HG03139 (cell line): ENCODE data around the gene LGALS9C.
"Not testable (repeated sequence)": the region's sequence is repeated elsewhere in the genome, so short reads cannot be mapped to it uniquely, and the experiment has no call there.

Experiments used
- ATAC-seq: cut with Tn5 transposase; IDR thresholded peaks from one replicate; pipeline ENCODE4 v1.9.1; 2021; ENCODE audit not compliant: unreplicated experiment

The LGALS9C gene

DNA sequence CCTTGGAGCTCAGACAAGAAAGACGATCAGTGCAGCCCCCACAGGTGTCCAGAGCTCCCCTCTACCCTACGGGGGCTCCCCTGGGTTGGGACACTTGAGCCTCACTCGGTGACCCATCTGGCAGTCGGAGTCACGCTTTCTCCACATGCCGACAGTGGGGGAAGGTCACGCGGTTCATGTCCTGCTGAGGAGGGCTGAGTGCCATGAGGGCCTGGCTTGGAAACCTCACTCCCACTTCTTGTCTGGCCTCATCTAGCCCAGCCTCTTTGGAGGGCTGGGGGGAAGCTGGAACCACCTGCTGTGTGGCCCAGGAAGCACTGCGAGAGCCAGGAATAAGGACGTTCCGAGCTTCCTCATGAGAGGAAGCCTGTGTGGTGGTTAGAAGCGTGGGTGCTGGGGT, 1.8 kb downstream of the LGALS9C start:
- ATAC-seq = not testable (repeated sequence)

GRCh38 chr17:18478977-18479595, 2.5 kb downstream of the LGALS9C start:
- ATAC-seq = not testable (repeated sequence)

DNA sequence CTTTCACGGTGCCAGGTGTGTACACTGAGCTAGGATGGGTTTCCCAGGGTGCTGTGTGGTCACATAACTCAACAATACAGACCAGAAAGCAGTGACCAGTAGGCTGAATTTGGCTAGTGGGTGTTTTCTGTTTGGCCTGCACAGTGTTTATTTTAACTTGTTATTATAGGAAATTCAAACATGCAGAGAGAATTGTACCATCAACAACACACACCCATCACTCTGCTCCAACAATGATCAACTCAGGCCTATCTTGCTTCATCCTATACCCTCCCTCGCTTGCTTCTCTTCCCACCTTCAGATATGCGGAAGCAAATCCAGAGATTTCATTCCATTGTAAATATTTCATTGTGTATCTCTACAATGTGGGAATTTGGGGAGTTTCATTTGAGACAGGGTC, 5.2 kb downstream of the LGALS9C start:
- ATAC-seq = not testable (repeated sequence)

DNA sequence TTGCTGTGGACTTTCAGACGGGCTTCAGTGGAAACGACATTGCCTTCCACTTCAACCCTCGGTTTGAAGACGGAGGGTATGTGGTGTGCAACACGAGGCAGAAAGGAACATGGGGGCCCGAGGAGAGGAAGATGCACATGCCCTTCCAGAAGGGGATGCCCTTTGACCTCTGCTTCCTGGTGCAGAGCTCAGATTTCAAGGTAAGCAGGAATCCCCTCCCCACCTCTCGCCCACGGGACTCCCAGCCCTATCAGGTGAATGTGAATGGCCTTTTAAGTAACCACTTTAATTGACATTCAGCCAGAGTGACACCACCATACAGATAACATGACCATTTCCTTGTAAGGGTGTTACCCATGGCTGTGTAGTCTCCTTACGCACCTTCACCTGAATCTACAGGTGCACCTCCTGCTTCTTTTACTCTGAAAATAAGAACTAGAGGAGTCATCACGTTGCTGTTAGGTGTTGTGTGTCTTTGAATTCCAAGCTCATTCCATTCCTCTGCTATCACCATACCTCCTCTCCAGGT, 9.4 kb downstream of the LGALS9C start:
- ATAC-seq = not testable (repeated sequence)

DNA sequence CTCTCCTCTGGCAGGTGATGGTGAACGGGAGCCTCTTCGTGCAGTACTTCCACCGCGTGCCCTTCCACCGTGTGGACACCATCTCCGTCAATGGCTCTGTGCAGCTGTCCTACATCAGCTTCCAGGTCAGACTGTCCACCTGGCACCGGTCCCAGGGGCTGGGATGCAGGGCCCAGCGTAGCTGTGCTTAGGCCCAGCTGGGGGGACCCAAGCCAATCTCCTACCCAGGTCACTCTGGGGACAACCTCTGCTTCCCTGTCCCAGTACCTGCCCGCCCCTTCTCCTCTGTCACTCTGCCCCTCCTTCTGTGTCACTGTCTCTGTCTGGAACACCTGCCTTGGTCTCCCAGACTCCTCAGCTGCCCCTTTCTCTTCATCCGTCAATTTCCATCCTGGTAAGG, 11.0 kb downstream of the LGALS9C start:
- ATAC-seq = not testable (repeated sequence)

DNA sequence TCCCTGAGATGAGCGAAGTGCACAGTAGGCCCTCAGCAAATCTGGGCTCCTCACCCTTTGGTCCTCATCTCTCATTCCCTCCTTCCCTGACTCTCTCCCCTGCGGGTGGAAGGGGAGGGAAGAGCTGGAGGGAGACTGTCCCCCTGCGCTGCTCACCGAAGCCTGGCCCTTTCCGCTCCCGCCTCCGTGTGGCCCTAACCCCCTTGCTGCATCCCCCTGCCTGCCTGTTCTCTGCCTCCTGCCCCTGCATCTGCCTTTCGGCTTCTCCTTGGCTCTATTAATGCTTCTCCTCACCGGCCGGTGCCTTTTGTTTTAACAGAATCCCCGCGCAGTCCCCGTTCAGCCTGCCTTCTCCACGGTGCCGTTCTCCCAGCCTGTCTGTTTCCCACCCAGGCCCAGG, 12.0 kb downstream of the LGALS9C start:
- ATAC-seq = not testable (repeated sequence)

GRCh38 chr17:18490016-18490415, 13.4 kb downstream of the LGALS9C start:
- not testable (repeated sequence) for ATAC-seq

GRCh38 chr17:18492712-18493480, 16.3 kb downstream of the LGALS9C start:
- ATAC-seq = not testable (repeated sequence)

GRCh38 chr17:18494250-18494768, 17.7 kb downstream of the LGALS9C start:
- ATAC-seq = not testable (repeated sequence)

- not testable (repeated sequence) for ATAC-seq
Observed at GRCh38 chr17:18497044-18497443, 20.5 kb downstream of the LGALS9C start.

DNA sequence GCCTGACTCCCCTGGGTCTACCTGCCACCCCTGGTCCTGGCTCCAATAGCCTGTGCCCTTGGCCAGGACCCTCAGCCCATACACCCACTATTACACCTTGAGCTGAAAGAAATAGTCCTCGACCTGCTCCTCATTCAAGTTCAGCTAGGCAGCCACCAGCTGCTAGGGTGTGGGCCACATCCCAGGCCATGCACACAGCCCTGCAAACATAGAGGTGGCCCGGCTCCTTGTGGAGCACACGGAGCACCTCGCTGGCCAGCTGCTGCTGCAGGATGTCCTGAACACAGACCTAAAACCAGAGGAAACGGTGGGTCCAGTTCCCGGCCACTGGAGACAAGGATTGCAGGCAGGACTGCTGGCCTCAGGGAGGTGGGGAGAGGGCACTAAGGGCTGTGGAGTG, 22.5 kb downstream of the LGALS9C start:
- not testable (repeated sequence) for ATAC-seq

DNA sequence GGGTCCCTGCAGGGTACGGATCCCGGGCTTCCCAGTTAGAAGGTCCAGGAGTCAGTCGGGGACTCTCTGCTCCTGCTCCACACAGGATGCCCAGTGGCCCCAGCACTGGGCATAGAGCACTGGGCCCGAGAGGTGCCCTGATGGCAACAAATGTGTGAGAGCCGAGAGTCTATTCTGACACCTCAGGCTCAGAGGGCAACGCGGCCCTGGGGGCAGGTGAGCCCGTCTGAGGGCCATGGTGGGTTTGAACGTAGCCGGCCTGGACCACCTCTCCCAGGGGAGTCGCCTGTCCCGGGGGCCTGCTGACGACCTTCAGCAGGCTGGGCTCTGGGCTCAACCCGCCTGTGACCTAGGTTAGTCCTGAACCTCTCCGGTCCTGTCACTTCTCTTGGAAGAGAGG, 23.2 kb downstream of the LGALS9C start:
- ATAC-seq = not testable (repeated sequence)

GRCh38 chr17:18500281-18500680, 23.7 kb downstream of the LGALS9C start:
- not testable (repeated sequence) for ATAC-seq

GRCh38 chr17:18500816-18501215, 24.2 kb downstream of the LGALS9C start:
- not testable (repeated sequence) for ATAC-seq

GRCh38 chr17:18503221-18503620, 26.6 kb downstream of the LGALS9C start:
- not testable (repeated sequence) for ATAC-seq

- ATAC-seq = not testable (repeated sequence)
Observed at GRCh38 chr17:18507729-18508128, 31.1 kb downstream of the LGALS9C start.

DNA sequence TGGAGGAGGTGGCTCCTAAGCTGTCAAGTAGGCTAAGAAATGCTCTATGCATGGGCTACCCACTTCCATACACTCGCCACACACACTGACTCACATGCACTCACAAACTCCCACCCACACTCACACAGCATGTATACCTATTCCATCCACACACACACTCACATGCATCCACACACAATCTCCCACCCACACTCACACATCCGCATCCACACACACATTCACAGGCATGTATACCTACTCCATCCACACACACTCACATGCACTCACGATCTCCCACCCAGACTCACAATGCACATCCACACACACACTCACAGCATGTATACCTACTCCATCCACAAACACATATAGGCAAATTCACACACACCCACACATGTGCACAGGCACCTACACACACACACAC, 32.1 kb downstream of the LGALS9C start:
- not testable (repeated sequence) for ATAC-seq

GRCh38 chr17:18521100-18521499, 44.5 kb downstream of the LGALS9C start:
- not testable (repeated sequence) for ATAC-seq

GRCh38 chr17:18525015-18525414, 48.4 kb downstream of the LGALS9C start:
- not testable (repeated sequence) for ATAC-seq

- not testable (repeated sequence) for ATAC-seq
Observed at GRCh38 chr17:18526168-18526800, 49.7 kb downstream of the LGALS9C start.

DNA sequence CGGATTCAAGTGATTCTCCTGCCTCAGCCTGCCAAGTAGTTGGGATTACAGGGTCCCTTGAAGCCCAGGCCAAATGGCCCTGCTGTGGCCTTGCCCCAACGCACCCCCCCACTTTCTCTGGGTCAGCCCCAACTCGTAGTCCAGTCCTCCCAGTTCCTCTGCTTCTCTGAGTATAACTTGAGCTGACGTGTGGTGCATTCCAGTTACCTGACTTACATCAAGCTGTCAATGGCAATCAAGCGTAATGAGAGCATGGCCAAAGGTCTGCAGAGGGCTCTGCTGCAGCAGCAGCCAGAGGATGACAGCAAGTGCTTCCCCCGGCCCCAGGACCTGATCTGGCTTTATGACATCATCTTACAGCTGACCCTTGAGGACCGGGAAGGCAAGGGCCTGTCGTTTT, 50.8 kb downstream of the LGALS9C start:
- ATAC-seq = not testable (repeated sequence)
